ENCODE measurements around the gene FOXI3.
"Not testable (repeated sequence)": the region's sequence is repeated elsewhere in the genome, so short reads cannot be mapped to it uniquely, and the experiment has no call there.

FOXI3 gene

DNA sequence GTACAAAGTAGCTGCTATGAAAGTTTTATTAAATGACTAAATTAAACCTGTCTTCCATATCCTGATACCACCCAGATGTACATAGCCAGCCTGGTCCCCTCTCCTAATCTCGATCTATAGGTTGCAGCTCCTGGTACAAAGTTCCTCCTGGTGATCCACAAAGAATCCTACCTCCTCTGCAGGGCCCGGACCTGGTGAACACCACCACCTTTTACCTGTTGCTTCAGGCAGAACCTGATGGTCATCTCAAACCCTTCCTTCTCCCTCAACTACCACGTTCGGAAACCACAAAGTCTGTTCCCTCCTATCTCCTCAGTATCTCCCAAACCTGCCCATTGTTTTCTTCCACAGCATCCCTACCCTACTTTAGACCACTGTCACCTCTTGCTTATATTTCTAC is 15.5 kb downstream of the FOXI3 start:
- DNase-seq: no peak

DNA sequence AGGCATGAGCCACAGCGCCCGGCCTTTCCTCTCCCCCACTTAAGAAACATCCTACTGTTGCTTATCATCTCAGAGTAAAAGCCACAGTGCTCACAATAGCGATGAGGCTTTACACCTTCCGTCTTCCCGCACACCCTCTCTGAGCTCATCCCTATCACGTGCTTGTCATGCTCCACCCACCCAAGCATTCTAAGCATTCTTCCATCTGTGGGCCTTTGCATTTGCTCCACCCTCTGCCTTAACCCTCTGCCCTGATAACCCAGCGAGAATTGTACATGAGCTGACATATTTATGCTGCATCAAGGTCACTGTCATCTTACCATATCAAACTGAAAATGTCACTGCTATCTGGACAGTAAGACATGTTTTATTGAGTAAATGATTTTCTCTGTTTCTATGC is 22.6 kb downstream of the FOXI3 start:
- DNase-seq: no peak

DNA sequence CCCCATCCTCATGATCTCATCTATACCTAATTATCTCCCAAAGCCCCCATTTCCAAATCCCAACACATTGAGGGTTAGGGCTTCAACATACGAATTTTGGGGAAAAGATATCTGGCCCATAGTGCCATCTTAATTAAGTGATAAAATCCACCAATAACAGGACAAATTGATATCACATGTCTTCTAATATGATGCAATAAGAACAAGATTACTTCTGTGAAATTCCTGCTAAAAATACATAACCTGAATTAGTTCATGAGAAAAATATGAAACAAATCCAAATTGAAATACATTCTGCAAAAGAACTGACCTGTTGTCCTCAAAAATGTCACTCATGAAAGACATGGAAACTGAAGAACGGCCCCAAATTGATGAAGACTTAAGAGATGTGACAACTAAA is 28.8 kb downstream of the FOXI3 start:
- DNase-seq: no peak

DNA sequence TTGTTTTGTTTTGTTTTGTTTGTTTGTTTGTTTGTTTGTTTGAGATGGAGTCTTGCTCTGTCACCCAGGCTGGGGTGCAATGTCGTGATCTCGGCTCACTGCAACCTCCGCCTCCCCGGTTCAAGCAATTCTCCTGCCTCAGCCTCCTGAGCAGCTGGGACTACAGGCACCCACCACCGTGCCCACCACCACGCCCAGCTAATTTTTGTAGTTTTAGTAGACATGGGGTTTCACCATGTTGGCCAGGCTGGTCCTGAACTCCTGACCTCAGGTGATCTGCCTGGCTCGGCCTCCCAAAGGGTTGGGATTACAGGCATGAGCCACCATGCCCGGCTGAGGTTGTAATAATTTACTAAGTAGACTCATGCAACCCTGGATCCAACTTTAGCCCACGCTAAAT is 33.4 kb downstream of the FOXI3 start:
- not testable (repeated sequence) for DNase-seq

DNA sequence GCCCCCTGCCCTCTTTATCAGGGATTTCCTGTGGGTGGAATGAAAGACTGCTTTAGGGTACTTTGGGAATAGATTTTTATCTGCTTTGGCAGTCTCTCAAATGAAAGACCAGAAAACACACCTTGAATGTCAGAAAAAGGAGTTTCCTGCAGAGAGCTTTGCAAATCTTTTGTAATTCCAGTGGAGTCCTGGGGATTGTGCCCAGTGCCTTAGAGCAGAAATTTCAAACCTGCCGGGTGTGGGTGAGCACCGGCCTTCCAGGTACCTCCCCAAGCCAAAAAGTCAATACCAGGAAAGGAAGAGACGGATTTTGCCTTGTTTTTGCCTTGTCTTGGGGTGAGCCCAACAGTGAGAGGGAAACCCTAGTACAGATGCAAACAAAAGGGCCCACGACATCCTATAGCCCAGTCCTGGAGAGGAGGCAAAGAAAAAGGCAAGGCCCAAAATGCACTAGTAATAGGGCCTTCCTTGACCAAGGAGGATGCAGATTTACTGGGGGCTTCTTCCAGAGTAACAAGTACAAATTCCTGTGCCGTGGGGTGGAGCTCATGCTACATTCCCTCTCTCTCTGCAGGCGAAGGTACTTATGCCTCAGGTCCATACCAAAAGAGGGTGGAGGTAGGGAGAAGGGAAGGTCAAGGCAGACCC is 36.4 kb downstream of the FOXI3 start:
- no peak for DNase-seq

DNA sequence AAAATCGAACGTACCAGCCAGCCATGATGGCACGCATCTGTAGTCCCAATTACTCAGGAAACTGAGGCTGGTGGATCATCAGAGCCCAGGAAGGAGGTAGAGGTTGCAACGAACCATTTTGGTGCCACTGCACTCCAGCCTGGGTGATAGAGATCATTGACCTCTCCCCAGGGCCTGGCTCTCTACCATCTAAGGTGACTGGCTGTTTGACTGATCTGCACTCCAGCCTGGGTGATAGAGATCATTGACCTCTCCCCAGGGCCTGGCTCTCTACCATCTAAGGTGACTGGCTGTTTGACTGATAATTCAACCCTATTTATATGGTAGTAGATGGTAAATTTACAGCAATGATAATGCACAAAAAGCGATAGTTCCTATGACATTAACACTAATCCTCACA is 43.6 kb downstream of the FOXI3 start:
- not testable (repeated sequence) for DNase-seq

DNA sequence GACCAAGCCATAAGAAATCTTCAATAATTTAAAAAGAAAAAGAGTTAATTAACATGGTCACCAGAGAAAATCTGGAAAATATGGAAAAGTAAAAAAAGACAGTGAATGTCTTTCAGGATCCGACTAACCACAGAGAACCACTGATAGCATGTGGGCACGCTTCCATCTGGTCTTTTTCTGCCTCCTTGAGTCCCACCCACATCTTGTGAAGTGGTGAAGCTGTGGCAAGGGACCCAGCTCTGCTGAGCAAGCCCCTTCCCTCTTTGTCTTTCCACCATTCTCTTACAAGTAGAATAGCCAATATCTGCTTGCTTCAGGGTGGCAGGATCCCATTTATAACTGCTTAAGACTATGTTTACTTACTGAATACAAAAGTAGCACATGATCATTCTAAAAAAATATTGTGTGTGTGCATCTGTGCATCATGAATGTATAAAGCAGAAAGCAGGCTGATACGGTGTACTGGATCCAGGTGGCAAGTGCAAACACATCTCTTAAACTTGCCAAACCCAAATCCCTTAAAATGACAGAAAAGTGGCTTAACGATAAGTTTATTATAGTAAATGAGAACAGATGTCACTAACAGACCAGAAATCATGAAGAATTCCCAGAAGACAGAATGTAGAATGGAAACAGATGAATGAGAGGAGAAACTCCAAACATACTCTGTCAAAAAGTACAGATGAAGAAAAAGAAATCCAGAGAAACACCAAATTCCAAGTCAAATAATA is 52.3 kb downstream of the FOXI3 start:
- no peak for DNase-seq

DNA sequence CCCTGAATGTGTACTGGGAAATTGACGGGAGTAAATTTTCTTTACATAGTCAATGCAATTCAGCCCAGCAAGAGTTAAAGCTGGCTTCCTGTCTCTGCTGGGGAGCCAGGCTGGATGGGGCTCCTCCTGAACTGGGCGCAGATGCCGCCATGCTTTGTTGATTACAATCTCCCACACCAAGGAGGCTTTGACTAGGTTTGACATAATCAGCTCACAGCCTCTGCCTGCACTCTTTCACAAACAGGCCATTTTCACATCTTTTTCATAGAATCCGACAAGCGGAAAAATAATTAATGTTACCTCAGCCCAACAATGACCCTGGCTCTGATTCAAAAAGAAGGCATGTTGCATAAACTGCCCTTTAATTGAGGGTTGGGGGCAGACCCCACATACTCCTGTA is 54.3 kb downstream of the FOXI3 start:
- DNase-seq: no peak

All from fibroblast of skin of right quadriceps (primary cell).